Activated CD8-positive, alpha-beta memory T cell treated with anti-CD3 and anti-CD28 coated beads, Interleukin-2, amount 10 ng/mL, durations not matched to agents 7 days and 5 days (primary cell): ENCODE data around the gene HS3ST6. TPM values are rescaled to one million over a fixed set of nuclear protein-coding genes. Genes with fewer than 3 reads are reported as not detected.
"Not testable (repeated sequence)": the region's sequence is repeated elsewhere in the genome, so short reads cannot be mapped to it uniquely, and the experiment has no call there.

ENCODE experiments used
- ATAC-seq: fragments of 150-1000 bp; cut with Tn5 transposase; one replicate; pipeline ENCODE4 v1.10.0; 2021; ENCODE audit warnings: moderate library complexity
- CTCF ChIA-PET: fragments of 350-600 bp; sonication (Branson Sonifier 250); formaldehyde crosslinking; loops from one replicate; lab custom pipeline; 2021; ENCODE audit warnings: antibody characterized with exemption; lab: Charles Lee
- DNase-seq: peaks from one replicate; pipeline ENCODE4 v3.0.0-alpha.2; 2020
- H3K27ac Mint-ChIP-seq: one replicate; pipeline ENCODE4 v1.8.0; 2021; ENCODE audit warnings: mild to moderate bottlenecking, mixed read lengths
- H3K27me3 Mint-ChIP-seq: one replicate; pipeline ENCODE4 v1.8.0; 2021; ENCODE audit warnings: mixed read lengths
- H3K36me3 Mint-ChIP-seq: one replicate; pipeline ENCODE4 v1.8.0; 2021; ENCODE audit warnings: mild to moderate bottlenecking, mixed read lengths
- H3K4me1 Mint-ChIP-seq: one replicate; pipeline ENCODE4 v1.8.0; 2021; ENCODE audit warnings: mixed read lengths
- H3K4me3 Mint-ChIP-seq: one replicate; pipeline ENCODE4 v1.8.0; 2021; ENCODE audit warnings: mild to moderate bottlenecking, moderate library complexity, mixed read lengths
- H3K9me3 Mint-ChIP-seq: one replicate; pipeline ENCODE4 v1.8.0; 2022; ENCODE audit warnings: low read depth, mixed read lengths
- total RNA-seq, 2 experiments: library from RNA; stranded (reverse); gene quantifications; one replicate each; pipeline ENCODE4 v1.2.3, GENCODE V29; 2021

The HS3ST6 gene
- not detected for total RNA-seq

DNA sequence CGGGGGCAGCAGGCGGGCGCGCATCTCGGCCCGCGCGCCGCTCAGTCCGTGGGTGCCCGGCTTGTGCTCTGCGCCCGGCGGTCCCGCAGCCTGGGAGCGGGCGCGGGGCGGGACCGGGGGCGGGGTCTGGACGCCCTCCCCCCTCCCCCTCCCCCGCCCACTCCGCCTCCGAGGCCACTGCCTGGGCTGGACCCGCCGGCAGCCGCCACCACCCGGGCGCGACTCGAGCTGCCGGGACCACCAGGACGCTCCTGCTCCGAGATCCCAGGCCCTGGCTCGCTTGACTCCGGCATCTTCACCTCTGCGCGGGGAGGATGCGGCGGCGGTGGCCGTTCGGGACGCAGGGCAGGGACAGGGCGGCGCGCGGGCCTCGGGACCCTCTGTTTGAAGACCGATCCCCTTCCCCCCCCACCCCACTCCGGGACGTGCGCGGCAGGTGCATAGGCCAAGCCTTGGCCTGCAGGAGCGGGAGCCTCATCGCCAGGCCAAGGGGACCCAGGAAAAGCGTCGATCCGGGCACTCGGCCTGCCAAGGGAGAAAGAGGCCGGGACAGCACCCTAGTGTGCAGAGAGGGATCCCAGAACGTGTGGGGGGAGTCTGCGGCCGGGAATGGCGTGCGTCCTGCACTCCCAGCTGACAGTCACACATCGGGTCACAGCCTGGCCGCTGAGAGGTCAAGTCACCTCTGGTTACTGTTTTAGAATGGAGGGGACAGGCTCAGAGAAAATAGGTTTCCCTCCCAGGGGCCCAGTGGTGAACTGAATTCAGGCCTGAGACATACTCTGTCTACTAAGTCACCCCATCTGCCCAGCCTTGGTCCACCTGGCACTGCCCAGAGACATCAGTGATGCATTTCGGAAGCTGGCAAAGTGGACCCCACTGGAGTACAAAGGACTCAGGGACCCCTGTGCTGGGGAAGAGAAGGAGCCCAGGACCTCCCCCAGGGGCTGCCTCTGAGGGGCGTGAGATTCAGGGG is at the start of gene HS3ST6:
TSS of gene HS3ST6 (minus strand) at position 65 of the 976 bp plus-strand sequence. CDS start 92 bp downstream, outside the sequence.
- H3K36me3 Mint-ChIP-seq, result no peaks in the 10 kb centered on the region
- DNase-seq (no peak), ATAC-seq (no peak)
- no peaks in the 10 kb centered on the region for H3K4me1 Mint-ChIP-seq
- H3K4me3 Mint-ChIP-seq, result no peak within 1 kb of the TSS
- CTCF ChIA-PET, result no interaction called here
- no peaks in the 10 kb centered on the region for H3K9me3 Mint-ChIP-seq
- peaks cover 77% of the 10 kb centered on the region for H3K27me3 Mint-ChIP-seq
- no peak within 1 kb of the TSS for H3K27ac Mint-ChIP-seq

DNA sequence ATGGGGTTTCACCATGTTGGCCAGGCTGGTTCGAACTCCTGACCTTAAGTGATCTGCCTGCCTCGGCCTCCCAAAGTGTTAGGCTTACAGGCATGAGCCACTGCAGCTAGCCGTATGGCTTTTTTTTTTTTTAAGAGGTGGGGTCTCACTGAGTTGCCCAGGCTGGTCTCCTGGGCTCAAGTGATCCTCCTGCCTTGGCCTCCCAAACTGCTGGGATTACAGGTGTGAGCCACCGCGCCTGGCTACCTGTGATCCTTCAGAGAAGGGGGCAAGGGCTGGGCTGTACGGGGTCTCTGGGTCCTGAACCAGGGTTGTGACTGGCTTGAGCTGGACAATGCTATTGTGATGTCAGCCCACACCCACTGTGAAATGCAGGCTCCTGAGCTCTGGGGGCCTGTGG is 48.2 kb upstream of the HS3ST6 start, which contains the start of gene RNF151:
TSS of gene RNF151 (plus strand) at position 397 of the 400 bp plus-strand sequence. CDS start 26 bp downstream, outside the sequence.
- no peaks in the 10 kb centered on the region for H3K27me3 Mint-ChIP-seq
- ATAC-seq, result no peak
- peaks cover 41% of the 10 kb centered on the region for H3K4me1 Mint-ChIP-seq
- CTCF ChIA-PET, result interaction anchor here (1.8 kb wide), 1 partner anchor 43 kb away, joined by 3 read pairs; the partner anchor contains the start of gene ZNF598
- H3K27ac Mint-ChIP-seq, result peak within 1 kb of the TSS; percentile 97
- H3K4me3 Mint-ChIP-seq, result peak within 1 kb of the TSS; percentile 88
- DNase-seq, result no peak
- no peaks in the 10 kb centered on the region for H3K9me3 Mint-ChIP-seq
- H3K36me3 Mint-ChIP-seq, result peaks cover 30% of the 10 kb centered on the region

DNA sequence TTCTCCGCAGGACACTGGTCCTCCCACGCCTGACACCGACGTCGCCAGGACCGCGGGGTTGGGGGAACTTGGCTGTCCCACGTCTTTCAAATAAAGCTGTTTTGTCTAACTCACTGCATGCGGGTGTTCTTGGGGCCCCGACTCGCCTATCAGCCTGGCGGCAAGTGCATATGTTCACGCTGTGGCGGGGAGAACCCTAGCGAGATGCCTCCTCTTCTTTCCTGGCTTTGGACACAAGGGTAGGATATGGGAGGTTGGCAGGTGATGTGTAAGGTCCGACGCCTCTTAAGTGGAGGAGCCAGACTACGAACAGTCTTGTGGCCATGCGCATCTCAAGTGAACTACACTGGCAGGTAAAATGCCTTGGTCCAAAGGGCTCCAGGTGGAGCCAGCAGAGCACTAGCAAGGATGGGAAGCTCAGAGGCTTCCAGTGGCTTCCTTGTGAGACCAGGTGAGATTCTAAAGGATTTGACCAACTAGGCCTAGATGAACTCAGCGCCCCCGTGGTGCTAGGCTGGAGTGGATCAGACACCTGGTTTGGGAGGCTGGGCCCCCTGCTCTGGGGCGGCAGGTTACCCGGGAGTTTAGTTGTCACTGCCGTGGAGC is 47.3 kb upstream of the HS3ST6 start:
- Mint-ChIP-seq H3K9me3 (no peaks in the 10 kb centered on the region), H3K4me3 (peak overlapping the region; percentile 88), H3K27me3 (no peaks in the 10 kb centered on the region), H3K4me1 (peaks cover 43% of the 10 kb centered on the region), H3K27ac (peak overlapping the region; percentile 97), H3K36me3 (peaks cover 34% of the 10 kb centered on the region)
- CTCF ChIA-PET, result interaction anchor here (0.7 to 1.9 kb wide), 9 partner anchors 19 to 183 kb away, joined by 3 to 7 read pairs (median 4); partner anchors contain the start of genes GFER, NUBP2, SPSB3 and ZNF598
- no peak for DNase-seq
- ATAC-seq, result no peak

DNA sequence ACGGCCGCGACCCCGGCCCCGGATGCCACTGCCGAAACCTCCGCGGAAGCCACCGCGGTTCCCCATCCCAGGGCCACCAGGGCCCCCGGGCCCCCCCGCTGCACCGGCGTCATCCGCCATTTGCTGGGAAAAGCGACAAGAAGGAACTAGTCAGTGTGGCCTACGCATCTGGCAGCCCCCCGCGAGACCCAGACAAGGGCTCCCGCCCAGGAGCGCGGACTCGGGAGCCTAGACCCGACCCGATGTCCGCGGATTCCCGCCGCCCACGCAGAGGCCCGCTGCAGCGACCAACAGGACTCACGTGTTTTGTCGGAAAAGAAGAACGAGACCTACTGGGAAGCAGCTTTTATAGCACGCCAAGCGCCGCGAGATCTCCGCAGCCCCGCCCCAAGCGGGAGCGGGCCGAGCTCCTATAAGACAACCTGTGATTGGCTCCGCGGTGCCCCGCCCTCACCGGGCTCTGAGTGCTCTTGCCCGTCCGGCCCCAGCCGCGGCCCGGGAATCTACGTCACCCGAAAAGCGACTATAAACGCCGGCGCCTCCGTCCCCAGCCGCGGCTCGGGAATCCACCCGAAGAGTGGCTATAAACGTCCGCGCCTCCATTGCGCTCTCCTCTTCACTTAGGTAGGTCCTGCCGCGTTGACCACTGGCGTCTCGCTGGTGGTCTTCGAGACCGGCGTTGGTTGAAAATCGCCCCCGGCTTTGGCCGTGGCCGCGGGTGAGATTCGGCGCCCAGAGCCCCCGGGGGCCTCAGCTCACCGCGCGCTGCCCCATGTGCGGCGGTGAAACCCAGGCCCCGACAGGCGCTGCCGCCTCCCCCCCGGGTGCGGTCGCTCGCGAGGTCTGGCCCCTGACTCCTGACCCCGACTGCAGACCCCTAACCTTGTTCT is 46.5 kb upstream of the HS3ST6 start, which contains the start of gene RPS2:
TSS of gene RPS2 (minus strand) at position 321 of the 890 bp plus-strand sequence. CDS start at position 120, 201 bp downstream.
- Mint-ChIP-seq H3K36me3 (peaks cover 36% of the 10 kb centered on the region), H3K27me3 (no peaks in the 10 kb centered on the region), H3K4me1 (peaks cover 43% of the 10 kb centered on the region), H3K4me3 (peak within 1 kb of the TSS; percentile 88), H3K9me3 (no peaks in the 10 kb centered on the region), H3K27ac (peak within 1 kb of the TSS; percentile 97)
- DNase-seq (peak; percentile 100), ATAC-seq (peak; percentile 85)
- CTCF ChIA-PET, result interaction anchor here (0.5 to 1.9 kb wide), 11 partner anchors 19 to 190 kb away, joined by 3 to 7 read pairs (median 4); partner anchors contain the start of genes GFER, NUBP2, SPSB3 and ZNF598

DNA sequence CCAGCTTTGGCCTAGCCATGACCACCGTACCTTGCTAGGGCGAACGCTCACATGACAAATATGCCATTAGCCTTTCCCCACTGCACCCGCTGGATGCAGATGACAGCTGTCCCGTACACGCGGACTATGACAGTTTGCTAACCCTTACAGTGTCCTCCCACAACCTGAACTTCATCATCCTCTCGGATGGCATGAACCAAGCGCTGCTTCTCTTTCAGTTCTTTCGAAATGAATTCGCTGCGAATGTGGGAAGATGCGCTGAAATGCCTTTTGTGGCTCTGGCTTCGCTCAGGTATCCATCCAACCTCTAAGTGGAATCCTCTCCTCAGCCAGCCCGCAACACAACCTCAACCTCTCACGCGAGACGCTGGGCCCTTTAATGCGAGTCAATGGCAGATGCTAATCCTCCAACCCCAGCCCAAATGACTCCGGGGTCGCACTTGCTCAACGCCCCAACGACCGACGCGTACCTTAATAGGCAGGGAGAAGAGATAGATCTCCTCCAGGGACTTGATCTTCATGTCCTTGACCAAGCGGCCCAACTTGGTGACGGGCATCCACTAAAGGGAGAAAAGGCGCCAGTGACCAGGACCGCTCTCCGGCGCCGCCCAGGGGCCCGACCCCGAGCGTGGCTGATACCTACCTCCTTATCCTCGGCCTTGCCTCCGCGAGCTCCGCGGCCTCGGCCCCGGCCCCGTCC is 45.7 kb upstream of the HS3ST6 start:
- Mint-ChIP-seq H3K36me3 (peaks cover 36% of the 10 kb centered on the region), H3K27me3 (no peaks in the 10 kb centered on the region), H3K4me3 (peak overlapping the region; percentile 88), H3K9me3 (no peaks in the 10 kb centered on the region), H3K27ac (peak overlapping the region; percentile 95), H3K4me1 (peaks cover 46% of the 10 kb centered on the region)
- ATAC-seq, result peak; percentile 5
- peak; percentile 65 for DNase-seq
- CTCF ChIA-PET, result interaction anchor here (0.5 to 1.9 kb wide), 7 partner anchors 20 to 191 kb away, joined by 3 to 7 read pairs (median 4); partner anchors contain the start of gene GFER

DNA sequence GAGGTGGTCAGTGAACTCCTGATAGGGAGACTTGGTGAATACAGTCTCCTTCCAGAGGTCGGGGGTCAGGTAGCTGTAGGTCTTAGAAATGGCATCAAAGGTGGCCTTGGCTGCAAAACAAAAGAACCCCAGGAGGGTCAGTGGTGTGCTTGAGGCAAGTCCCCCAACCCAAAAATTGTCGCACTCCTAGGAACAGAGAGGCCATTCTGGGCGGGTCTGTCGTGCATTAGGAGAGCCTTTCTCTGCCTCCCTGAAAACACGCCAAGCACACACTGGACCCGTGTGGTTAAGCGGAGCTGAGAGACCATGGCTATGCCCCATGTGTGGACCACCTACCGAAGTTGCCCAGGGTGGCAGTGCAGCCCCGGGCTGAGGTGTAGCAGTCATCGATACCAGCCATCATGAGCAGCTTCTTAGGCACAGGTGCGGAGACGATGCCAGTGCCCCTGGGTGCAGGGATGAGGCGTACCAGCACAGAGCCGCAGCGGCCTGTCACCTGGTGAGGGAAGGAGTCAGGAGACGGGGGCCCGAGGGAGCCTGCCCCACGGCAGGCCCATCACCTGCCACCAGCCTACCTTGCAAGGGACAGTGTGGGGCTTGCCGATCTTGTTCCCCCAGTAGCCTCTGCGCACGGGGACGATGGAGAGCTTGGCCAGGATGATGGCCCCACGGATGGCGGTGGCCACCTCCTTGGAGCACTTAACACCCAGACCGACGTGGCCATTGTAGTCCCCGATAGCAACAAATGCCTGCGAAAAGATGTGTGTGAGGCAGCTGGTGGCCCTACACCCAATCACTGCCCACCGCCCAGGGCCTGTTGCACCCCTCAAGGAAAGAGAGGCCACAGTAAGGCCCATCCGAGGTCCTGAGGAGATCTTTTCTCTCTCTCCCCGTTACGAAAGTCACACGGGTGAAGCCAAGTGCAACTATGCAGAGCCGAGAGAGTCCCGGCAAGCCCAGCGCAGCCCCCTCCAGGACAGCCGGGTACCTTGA is 44.2 kb upstream of the HS3ST6 start:
- peak overlapping the region; percentile 88 for H3K4me3 Mint-ChIP-seq
- H3K27ac Mint-ChIP-seq, result peak overlapping the region; percentile 95
- CTCF ChIA-PET, H3K9me3 Mint-ChIP-seq, ATAC-seq, H3K27me3 Mint-ChIP-seq, DNase-seq: not testable (repeated sequence)
- peaks cover 50% of the 10 kb centered on the region for H3K4me1 Mint-ChIP-seq
- H3K36me3 Mint-ChIP-seq, result peaks cover 36% of the 10 kb centered on the region

DNA sequence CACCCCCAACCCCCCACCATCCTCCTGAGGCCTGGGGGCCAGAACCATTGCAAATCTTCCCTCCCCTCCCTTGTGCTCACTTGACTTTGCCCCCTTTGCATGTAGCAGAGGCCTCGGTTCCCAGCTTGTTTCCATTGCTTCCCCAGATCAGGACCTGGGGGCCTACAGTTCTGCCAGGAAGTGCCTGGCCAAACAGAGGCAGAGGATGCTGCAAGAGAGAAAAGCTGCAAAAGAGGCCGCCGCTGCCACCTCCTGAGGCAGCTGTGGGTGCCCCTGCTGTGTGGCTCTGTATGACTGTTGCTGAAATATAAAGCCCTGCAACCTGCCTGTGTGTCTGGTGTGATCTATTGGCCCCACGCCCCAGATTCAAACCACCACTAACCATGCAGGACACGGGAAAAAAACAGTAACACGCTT is 43.4 kb upstream of the HS3ST6 start:
- Mint-ChIP-seq H3K4me1 (peaks cover 50% of the 10 kb centered on the region), H3K36me3 (peaks cover 36% of the 10 kb centered on the region), H3K9me3 (no peaks in the 10 kb centered on the region), H3K4me3 (peak overlapping the region; percentile 88), H3K27ac (peak overlapping the region; percentile 95), H3K27me3 (peaks cover 2% of the 10 kb centered on the region)
- peak; percentile 67 for DNase-seq
- CTCF ChIA-PET, result interaction anchor here (1.3 to 2.9 kb wide), 2 partner anchors 32 to 42 kb away, joined by 5 to 10 read pairs; no protein-coding TSS in a partner anchor
- ATAC-seq, result no peak

DNA sequence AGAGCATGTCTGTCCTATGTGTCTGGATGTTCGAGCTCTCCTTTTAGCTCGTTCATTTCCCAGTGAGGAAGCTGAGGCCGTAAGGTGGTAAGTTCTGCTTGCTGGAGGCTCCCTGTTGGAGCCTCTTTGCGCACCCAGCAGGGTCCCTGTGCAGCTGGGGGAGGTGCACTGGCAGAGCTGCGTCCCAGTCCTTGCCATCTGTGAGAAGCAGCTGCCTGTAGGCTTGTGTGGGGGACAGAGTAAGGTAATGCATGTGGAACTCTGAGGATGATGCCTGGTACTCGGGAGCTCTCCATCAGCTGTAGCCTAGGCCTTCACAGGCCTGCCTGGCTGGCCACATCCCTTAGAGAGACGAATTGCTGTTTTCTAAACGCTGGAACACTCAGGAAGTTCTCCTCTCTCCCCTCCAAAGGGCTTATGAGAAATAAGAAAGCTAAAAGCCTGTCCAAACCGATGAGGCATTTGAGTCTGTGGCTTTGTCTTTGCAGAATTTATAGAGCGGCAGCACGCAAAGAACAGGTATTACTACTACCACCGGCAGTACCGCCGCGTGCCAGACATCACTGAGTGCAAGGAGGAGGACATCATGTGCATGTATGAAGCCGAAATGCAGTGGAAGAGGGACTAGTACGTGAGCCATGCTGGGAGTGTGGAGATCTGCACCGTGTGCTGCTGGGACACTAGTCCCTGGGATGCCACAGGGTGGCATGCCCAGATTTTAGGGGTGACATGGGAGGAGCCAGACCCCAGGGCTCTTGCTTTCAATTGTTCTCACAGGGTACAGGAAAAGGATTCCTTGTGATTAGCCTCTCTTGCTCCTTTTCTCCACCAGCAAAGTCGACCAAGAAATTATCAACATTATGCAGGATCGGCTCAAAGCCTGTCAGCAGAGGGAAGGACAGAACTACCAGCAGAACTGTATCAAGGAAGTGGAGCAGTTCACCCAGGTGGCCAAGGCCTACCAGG is 42.7 kb upstream of the HS3ST6 start:
- DNase-seq, result peak; percentile 74
- ATAC-seq, result peak; percentile 1
- CTCF ChIA-PET, result interaction anchor here (0.9 to 2.9 kb wide), 5 partner anchors 11 to 43 kb away, joined by 3 to 10 read pairs (median 5); partner anchors contain the start of genes GFER and TBL3
- Mint-ChIP-seq H3K9me3 (no peaks in the 10 kb centered on the region), H3K27ac (peak overlapping the region; percentile 94), H3K4me3 (peak overlapping the region; percentile 88), H3K36me3 (peaks cover 36% of the 10 kb centered on the region), H3K4me1 (peaks cover 50% of the 10 kb centered on the region), H3K27me3 (peaks cover 2% of the 10 kb centered on the region)

DNA sequence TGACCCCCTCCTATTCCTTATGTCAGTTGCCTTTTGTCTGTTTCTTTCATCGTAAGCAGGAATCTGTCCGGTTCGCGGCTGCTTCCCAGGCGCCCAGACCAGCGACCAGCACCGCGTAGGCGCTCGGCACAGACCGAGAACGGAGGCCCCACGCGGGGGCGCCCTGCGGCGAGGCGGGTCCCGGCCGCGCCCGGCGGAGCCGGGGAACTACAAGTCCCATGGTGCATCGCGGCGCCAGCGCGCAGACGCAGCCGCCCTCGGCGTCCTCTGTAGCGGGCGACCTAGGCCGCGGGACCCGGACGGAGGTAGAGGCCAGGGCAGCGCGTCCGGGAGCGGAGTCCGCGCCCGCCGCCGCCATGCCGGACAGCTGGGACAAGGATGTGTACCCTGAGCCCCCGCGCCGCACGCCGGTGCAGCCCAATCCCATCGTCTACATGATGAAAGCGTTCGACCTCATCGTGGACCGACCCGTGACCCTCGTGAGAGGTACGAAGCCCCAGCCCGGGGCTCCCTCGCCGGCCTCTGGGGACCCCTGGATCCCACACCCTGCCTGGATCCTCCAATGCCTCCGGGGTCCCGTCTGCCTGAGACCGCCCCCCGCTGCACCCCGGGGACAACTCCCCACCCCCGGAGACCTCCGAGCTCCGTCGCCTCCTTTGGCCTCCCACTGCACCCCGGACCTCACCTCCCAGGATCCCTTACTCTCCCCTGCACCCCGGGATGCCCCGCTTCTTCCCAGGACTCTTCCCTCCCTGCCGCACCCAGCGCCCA is 41.2 kb upstream of the HS3ST6 start, which contains the start of gene NDUFB10:
TSS of gene NDUFB10 (plus strand) at position 270 of the 771 bp plus-strand sequence. CDS start at position 357, 87 bp downstream.
- H3K4me1 Mint-ChIP-seq, result peaks cover 45% of the 10 kb centered on the region
- CTCF ChIA-PET, result interaction anchor here (1.1 to 2.9 kb wide), 3 partner anchors 15 to 44 kb away, joined by 5 to 10 read pairs (median 5); partner anchors contain the start of gene GFER

More for the DNA sequence above, 41.2 kb upstream of the HS3ST6 start, which contains the start of gene NDUFB10:
- Mint-ChIP-seq H3K27ac (peak within 1 kb of the TSS; percentile 94), H3K36me3 (peaks cover 34% of the 10 kb centered on the region), H3K4me3 (peak within 1 kb of the TSS; percentile 88), H3K9me3 (no peaks in the 10 kb centered on the region), H3K27me3 (peaks cover 2% of the 10 kb centered on the region)
- DNase-seq (peak; percentile 92), ATAC-seq (peak; percentile 81)
